Heart left ventricle (tissue), 13 donors: ENCODE measurements around the gene DDX54.

Experiments used
- CTCF ChIP-seq, 12 donors: fragments of 200-600 bp; sonication (generic) in 4 of 12; IDR thresholded peaks; one replicate each; pipeline versions ENCODE4 v1.5.0 to v1.8.0; 2018 to 2022; ENCODE audit warnings: antibody characterized with exemption in 12 of 12, mild to moderate bottlenecking in 5 of 12
- POLR2A ChIP-seq, 2 donors: fragments of 450-650 bp; IDR thresholded peaks; one replicate each; pipeline ENCODE4 v1.6.1; 2017; ENCODE audit warnings: antibody characterized with exemption in 2 of 2, mild to moderate bottlenecking in 2 of 2, moderate library complexity in 2 of 2
- donor health status: ischemic (EF 13 %, LVEDD 7.1; RV severe dilation, severe dysfunction).
- donor health status: DM: no; HTN: yes; CAD: no.
- donor health status: DM: no; HTN: no; CAD: no.
- donor health status: ischemic (EF 25% LVEDD 6.9; RV normal size, moderate dysfunction).
- donor health status: ischemic (EF 25% LVEDD 5.7; RV mildly dilated, moderate dysfunction).
- donor health status: ischemic (EF 35%, LVEDD 5.7; RV mildly dilated, moderate dysfunction).
- donor health status: nonischemic (EF 11% LVEDD 7.7; RV severe dilation, severe dysfunction).
- donor health status: DM: yes; HTN: yes; CAD: no.
- donor health status: PGD.
- donor health status: ischemic (EF 29% LVEDD 5.4; RV normal size, mild dysfunction).
- donor health status: nonischemic (EF 23%, LVEDD 6.1; RV moderate dilation, normal function).

GRCh38 chr12:113221181-113221996 lies 36.1 kb upstream of the DDX54 start, which contains the start of gene TPCN1:
- peak in 1 of 12 donors; percentile 8 for TF ChIP-seq CTCF (IDR thresholded peaks at IDR 0.05)
- TF ChIP-seq POLR2A (IDR thresholded peaks at IDR 0.05), result peak; percentile 97 to 100
